IPS-20b (cell line): ENCODE data around the gene RYR3.

Source experiments
- H3K27ac ChIP-seq: one replicate; pipeline ENCODE4 v1.5.1; 2013; ENCODE audit warnings: low read length
- H3K27me3 ChIP-seq: 2 replicates; pipeline ENCODE4 v1.6.1; 2013; ENCODE audit warnings: mild to moderate bottlenecking, low read length, inconsistent platforms; ENCODE audit not compliant: insufficient read depth
- H3K36me3 ChIP-seq: 2 replicates; pipeline ENCODE4 v1.6.1; 2013; ENCODE audit warnings: low read depth, mild to moderate bottlenecking, inconsistent platforms, low read length, moderate library complexity; ENCODE audit not compliant: insufficient read depth
- H3K4me1 ChIP-seq: 2 replicates; pipeline ENCODE4 v1.6.1; 2013; ENCODE audit warnings: mild to moderate bottlenecking, control low read depth, inconsistent platforms, low read length, moderate library complexity; ENCODE audit not compliant: insufficient read depth
- H3K4me3 ChIP-seq: 2 replicates; pipeline ENCODE4 v1.5.1; 2013; ENCODE audit warnings: mild to moderate bottlenecking, low read length, inconsistent platforms
- H3K9ac ChIP-seq: 2 replicates; pipeline ENCODE4 v1.6.1; 2013; ENCODE audit warnings: low read depth, mild to moderate bottlenecking, inconsistent platforms, low read length, moderate library complexity
- H3K9me3 ChIP-seq: 2 replicates; pipeline ENCODE4 v1.6.1; 2013; ENCODE audit warnings: mild to moderate bottlenecking, low read depth, low read length, inconsistent platforms; ENCODE audit not compliant: insufficient read depth

RYR3 gene

DNA sequence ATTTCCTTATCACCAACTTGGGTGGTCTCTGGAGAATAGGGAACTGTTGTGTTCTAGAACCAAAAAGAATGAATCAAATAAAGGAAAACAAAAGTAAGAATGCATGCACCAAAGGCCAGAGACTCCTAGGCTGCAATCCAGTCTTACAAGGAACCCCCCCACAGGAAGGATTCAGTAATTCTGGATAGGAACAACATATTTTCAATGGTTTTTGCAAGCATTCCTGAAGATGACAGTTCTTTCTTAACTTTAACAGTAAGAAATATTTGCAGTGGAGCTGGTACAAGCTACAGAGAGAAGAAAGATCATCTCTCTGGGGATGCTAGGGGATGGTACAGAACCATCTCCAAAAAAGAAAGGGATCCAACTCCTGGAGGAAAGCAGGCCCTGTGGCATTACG is 541.3 kb downstream of the RYR3 start:
- Histone ChIP-seq H3K4me1 (peaks cover 16% of the 10 kb centered on the region), H3K27me3 (no peaks in the 10 kb centered on the region), H3K9me3 (no peaks in the 10 kb centered on the region), H3K4me3 (no peak overlapping the region), H3K27ac (no peak overlapping the region), H3K9ac (no peak overlapping the region), H3K36me3 (no peaks in the 10 kb centered on the region)

DNA sequence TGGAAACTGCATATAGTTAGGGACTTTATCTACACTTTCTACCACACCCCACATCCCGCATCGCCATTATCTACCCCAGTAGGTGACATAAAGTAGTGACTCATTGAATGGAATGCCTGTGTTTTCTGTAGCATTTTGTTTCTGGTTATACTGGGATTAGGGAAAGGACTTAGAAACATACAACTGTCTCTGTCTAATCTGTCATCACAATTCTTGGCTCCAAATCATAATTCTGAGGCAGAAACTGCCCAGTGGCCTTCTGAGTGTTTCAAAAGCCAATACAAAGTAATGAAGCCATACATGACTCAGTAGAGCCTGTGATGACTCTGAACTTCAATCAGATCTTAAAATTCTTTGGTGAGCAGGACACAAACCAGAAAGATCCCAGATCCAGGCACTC is 541.8 kb downstream of the RYR3 start:
- H3K27me3 ChIP-seq = no peaks in the 10 kb centered on the region
- H3K9ac ChIP-seq = no peak overlapping the region
- no peak overlapping the region for H3K27ac ChIP-seq
- H3K4me3 ChIP-seq = no peak overlapping the region
- H3K9me3 ChIP-seq = no peaks in the 10 kb centered on the region
- H3K36me3 ChIP-seq = no peaks in the 10 kb centered on the region
- H3K4me1 ChIP-seq = peaks cover 14% of the 10 kb centered on the region

DNA sequence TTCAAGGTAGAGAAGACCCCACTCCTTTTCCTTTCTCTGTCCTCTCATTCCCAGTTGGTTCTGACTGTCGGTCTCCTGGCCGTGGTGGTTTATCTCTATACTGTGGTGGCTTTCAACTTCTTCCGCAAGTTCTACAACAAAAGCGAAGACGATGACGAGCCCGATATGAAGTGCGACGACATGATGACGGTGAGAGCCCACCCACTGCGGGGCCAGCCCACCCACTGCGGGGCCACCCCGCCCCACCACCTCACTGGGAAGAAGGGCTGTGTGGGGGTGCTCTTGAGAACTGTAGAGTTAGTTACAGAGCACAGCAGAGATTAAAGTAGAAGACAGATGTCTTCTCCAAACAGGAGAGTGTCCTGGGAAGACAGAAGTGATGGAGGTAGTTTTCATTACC is 547.0 kb downstream of the RYR3 start:
- no peak overlapping the region for H3K4me3 ChIP-seq
- H3K36me3 ChIP-seq = no peaks in the 10 kb centered on the region
- H3K9ac ChIP-seq = no peak overlapping the region
- no peaks in the 10 kb centered on the region for H3K27me3 ChIP-seq
- peaks cover 6% of the 10 kb centered on the region for H3K4me1 ChIP-seq
- no peak overlapping the region for H3K27ac ChIP-seq
- no peaks in the 10 kb centered on the region for H3K9me3 ChIP-seq

DNA sequence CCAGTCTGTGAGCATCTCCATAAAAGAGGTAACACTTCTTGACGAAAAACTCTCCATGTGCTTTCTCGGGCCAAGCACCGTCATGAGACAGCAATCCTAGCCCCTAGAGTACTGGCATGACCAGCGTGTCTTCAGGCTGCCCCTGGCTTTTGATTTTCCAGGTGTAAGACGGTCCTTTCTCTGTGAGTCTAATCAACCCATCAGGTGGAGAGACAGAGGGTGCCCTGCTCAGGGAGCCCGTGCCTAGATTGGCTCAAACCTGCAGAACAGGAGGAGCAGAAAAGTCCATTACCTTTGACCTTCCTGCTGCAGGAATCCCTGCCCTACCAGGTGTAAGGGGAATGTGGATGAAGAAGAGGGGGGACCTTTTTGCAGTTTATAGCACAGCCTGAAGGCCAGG is 548.1 kb downstream of the RYR3 start:
- Histone ChIP-seq H3K4me1 (peaks cover 5% of the 10 kb centered on the region), H3K9ac (no peak overlapping the region), H3K36me3 (no peaks in the 10 kb centered on the region), H3K27me3 (no peaks in the 10 kb centered on the region), H3K4me3 (no peak overlapping the region), H3K9me3 (no peaks in the 10 kb centered on the region), H3K27ac (no peak overlapping the region)

DNA sequence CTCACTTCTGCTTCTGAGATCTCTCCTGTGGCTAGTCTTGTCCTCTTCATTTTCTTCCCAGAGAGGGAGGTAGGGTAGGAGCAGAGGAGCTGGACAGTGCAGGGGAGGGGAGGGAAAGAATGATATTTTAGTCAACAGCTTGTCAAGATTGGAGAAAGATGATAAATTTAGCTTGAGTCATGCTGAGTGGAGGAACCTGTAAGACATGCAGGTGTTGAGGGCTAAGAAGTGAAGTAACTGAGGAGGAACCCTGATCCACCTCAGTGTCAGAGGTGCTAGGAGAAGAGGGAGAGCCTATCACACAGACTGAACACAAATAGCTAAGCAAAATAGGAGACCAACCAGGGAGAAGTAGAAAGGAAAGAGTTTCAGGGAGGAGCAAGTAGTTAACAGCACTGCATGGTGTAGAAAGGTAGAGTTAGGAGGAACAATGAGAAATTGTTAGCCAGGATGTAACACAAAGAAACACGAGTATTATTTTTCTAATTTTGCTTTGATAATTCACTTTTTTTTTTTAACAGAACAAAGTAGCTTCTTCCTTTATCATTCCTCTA is 549.3 kb downstream of the RYR3 start:
- peaks cover 5% of the 10 kb centered on the region for H3K4me1 ChIP-seq
- H3K27ac ChIP-seq = no peak overlapping the region
- H3K36me3 ChIP-seq = peaks cover 8% of the 10 kb centered on the region; the same call in 1 of the 2 replicates
- H3K4me3 ChIP-seq = no peak overlapping the region
- no peaks in the 10 kb centered on the region for H3K9me3 ChIP-seq
- H3K27me3 ChIP-seq = no peaks in the 10 kb centered on the region
- no peak overlapping the region for H3K9ac ChIP-seq

DNA sequence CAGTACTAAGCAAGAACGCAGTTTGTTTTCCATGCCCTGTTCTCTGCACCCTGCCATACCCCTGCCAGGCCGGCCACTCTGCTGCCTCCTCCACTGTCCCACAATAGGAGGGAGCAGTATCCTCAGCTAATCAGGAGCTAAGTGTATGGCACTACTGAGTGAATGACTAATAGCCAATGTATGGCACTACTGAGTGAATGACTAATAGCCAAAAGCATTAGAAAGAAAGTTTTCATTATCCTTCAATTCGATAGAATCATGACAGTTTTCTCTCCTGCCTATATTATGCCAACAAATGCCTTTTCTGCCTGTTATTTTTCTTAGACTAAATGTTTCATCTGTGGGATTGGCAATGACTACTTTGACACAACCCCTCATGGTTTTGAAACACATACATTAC is 550.0 kb downstream of the RYR3 start:
- no peaks in the 10 kb centered on the region for H3K27me3 ChIP-seq
- H3K27ac ChIP-seq = no peak overlapping the region
- no peak overlapping the region for H3K4me3 ChIP-seq
- no peak overlapping the region for H3K9ac ChIP-seq
- peaks cover 8% of the 10 kb centered on the region; the same call in 1 of the 2 replicates for H3K36me3 ChIP-seq
- H3K4me1 ChIP-seq = peaks cover 5% of the 10 kb centered on the region
- no peaks in the 10 kb centered on the region for H3K9me3 ChIP-seq

DNA sequence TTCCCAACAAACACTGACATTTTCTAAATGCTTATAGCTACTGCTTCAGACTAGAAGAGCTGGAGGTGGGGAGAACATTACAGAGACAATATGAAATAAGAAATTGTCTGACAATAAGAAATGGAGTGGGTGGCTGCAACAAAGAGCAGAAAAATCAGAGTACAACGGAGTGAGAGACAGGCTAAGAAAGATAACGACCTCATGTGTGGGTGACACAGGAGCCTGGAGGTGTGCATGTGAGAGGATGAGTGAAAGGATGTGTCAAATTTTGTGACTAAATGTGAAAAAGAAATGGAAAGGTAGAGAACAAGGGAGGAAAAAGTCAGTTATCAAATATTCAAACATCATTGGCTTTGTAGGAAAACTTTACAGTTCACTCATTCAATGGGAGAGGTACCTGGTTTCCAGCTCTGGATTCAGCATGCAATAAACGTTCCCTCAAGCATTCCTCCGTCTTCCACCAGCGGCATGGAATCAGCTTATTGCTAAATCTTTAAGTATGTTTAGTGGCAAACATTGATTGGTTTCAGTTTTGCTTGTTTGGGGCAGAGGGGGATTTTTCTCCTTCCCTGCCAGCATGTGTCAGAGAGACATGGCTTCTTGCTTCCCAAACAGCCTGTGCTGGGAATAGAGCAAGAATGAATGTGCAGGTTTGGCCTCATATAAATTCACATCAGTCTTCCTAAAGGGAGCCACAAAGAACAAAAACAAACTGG is 553.8 kb downstream of the RYR3 start:
- Histone ChIP-seq H3K9me3 (no peaks in the 10 kb centered on the region), H3K4me1 (peaks cover 5% of the 10 kb centered on the region), H3K27ac (no peak overlapping the region)

DNA sequence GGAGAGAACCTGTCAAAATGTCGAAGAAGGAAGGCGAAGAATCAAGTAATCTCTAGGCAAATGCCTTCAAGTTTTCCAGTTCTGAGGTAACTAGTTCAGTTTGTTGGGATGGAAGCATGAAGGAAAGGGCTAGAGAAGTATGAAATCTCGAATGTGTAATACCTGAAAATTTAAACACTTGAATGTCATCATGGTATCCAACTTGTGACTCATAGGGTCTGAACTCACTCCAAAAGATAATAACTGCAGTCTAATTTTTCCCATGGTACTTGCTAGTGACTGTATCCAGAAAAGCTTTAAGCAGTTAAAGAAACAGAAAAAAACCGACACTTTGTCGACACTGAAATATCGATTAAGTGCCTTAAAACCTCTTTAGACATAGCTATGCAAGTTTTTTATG is 554.6 kb downstream of the RYR3 start:
- peaks cover 8% of the 10 kb centered on the region; the same call in 1 of the 2 replicates for H3K36me3 ChIP-seq
- no peaks in the 10 kb centered on the region for H3K4me1 ChIP-seq
- H3K27me3 ChIP-seq = no peaks in the 10 kb centered on the region
- H3K27ac ChIP-seq = no peak overlapping the region
- H3K9me3 ChIP-seq = no peaks in the 10 kb centered on the region
- H3K9ac ChIP-seq = no peak overlapping the region
- no peak overlapping the region for H3K4me3 ChIP-seq

More for the DNA sequence above, 553.8 kb downstream of the RYR3 start:
- H3K4me3 ChIP-seq = no peak overlapping the region
- peaks cover 8% of the 10 kb centered on the region; the same call in 1 of the 2 replicates for H3K36me3 ChIP-seq
- H3K27me3 ChIP-seq = no peaks in the 10 kb centered on the region
- no peak overlapping the region for H3K9ac ChIP-seq

DNA sequence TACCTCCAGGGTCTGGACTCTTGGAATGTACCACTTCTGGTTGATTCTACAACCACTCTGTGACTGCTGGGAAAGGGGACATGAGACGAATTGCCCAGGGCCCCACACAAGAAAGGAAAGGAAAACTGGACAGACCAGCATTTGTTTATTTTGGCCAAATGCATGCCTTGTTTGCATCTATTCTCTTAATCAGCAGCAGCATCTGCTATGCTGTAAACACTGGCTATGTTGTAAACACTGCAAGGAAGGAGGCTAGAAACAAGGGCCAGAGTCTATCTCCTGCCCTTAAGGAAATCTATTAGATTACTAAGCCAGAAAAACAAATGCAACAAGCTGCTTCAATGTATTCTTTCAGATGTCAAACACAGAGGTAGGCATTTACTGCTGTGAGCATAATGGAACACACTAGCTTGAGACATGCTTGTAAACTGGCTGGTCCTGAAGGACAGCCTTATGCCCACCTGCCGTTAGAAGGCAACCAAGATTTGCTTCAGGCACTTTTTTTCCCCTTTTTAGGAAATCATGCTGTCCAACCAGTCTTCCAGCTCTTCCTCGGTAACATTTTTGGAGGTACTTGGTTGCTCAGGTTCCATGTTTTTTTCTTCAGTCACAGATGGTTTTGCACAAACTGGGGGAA is 555.5 kb downstream of the RYR3 start:
- Histone ChIP-seq H3K36me3 (peaks cover 8% of the 10 kb centered on the region; the same call in 1 of the 2 replicates), H3K27ac (no peak overlapping the region), H3K4me3 (no peak overlapping the region), H3K4me1 (no peaks in the 10 kb centered on the region), H3K9me3 (no peaks in the 10 kb centered on the region), H3K9ac (no peak overlapping the region), H3K27me3 (no peaks in the 10 kb centered on the region)

DNA sequence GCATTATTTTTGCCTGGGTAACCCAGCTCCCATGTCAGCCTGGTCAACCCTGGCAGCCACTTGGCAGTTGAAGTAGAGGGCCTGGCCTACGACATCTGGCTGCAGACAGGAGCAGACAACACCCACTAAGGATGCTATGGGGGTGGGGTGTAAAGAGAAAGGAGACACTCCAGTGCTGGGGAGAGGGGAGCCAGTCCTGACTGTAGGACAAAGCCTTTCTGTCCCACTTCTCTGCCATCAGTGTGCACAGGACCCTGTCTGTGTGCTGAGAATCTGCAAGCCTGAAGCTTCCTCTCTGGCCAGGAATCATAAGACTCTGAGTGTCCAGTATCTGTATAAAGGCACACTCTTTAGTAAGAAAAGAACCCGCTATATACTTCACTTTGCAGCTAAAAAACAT is 561.2 kb downstream of the RYR3 start:
- Histone ChIP-seq H3K4me3 (no peak overlapping the region), H3K36me3 (no peaks in the 10 kb centered on the region), H3K27ac (no peak overlapping the region), H3K9me3 (no peaks in the 10 kb centered on the region), H3K27me3 (no peaks in the 10 kb centered on the region), H3K9ac (no peak overlapping the region), H3K4me1 (peaks cover 4% of the 10 kb centered on the region; the same call in 1 of the 2 replicates)

DNA sequence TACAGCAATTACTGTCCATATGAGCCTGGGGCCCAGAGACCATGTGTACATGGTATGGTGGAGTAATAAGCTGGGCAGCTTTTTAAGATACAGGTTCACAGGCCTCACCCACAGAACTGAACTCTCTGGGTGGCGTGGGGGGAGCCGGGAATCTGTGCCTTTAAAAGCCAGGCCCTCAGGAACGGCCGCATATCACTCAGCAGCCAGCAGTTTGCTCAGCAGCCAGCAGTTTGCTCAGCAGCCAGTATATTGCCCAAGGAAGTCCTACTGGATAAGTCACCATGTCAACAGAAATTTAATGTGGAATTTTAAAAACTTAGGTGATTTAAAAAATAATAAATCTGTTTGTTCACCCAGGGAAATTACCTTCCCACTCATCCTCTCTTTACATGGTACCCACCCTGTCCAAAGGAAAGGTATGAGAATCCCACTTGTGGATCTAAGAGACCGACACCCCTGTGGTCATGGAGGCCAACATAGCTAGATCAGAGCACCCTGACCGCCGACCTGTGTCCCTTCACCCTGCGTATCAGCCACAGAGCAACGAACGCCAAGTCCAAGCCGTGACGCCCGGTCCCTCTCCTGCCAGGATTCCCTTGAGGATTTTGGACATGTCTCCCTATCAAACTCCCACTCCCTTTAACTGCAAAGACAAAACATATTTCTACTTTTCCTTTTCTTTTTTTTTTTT is 561.8 kb downstream of the RYR3 start:
- Histone ChIP-seq H3K4me1 (peaks cover 4% of the 10 kb centered on the region; the same call in 1 of the 2 replicates), H3K9ac (no peak overlapping the region), H3K4me3 (no peak overlapping the region), H3K9me3 (no peaks in the 10 kb centered on the region), H3K36me3 (no peaks in the 10 kb centered on the region), H3K27me3 (no peaks in the 10 kb centered on the region), H3K27ac (no peak overlapping the region)
